MM.1S (cell line): Measurements from ENCODE around the gene AFAP1.

Experiments used
- DNase-seq: peaks from one replicate; pipeline ENCODE4 v3.0.0-alpha.2; 2015
- H2AFZ ChIP-seq: fragments of 300-600 bp; sonication (generic); 2 replicates; pipeline ENCODE4 v1.6.0; 2016; ENCODE audit warnings: antibody characterized with exemption, low read length
- H3F3A ChIP-seq: fragments of 300-600 bp; sonication (generic); 2 replicates; pipeline ENCODE4 v1.6.1; 2016; ENCODE audit warnings: mild to moderate bottlenecking, antibody characterized with exemption, low read length, moderate library complexity, mixed read lengths; ENCODE audit not compliant: insufficient read depth
- H3K27ac ChIP-seq: fragments of 300-600 bp; sonication (generic); 2 replicates; pipeline ENCODE4 v1.5.1; 2016; ENCODE audit warnings: mild to moderate bottlenecking, low read length
- H3K27me3 ChIP-seq: fragments of 300-600 bp; sonication (generic); replicated peaks from 2 replicates; pipeline ENCODE4 v1.6.0; 2016; ENCODE audit warnings: low read length; ENCODE audit not compliant: insufficient read depth
- H3K36me3 ChIP-seq: fragments of 300-600 bp; sonication (generic); replicated peaks from 2 replicates; pipeline ENCODE4 v1.6.1; 2016; ENCODE audit warnings: mild to moderate bottlenecking, low read length, mixed read lengths; ENCODE audit not compliant: insufficient read depth
- H3K4me1 ChIP-seq: fragments of 300-600 bp; sonication (generic); 2 replicates; pipeline ENCODE4 v1.6.1; 2016; ENCODE audit warnings: low read length, mixed read lengths
- H3K4me2 ChIP-seq: fragments of 300-600 bp; sonication (generic); 2 replicates; pipeline ENCODE4 v1.6.0; 2016; ENCODE audit warnings: low read depth, low read length
- H3K4me3 ChIP-seq: fragments of 300-600 bp; sonication (generic); 2 replicates; pipeline ENCODE4 v1.5.1; 2016; ENCODE audit warnings: low read length, mixed read lengths
- H3K79me2 ChIP-seq: fragments of 300-600 bp; sonication (generic); 2 replicates; pipeline ENCODE4 v1.6.1; 2016; ENCODE audit warnings: mixed run types, low read length, mixed read lengths
- H3K9ac ChIP-seq: fragments of 300-600 bp; sonication (generic); 2 replicates; pipeline ENCODE4 v1.6.1; 2016; ENCODE audit warnings: low read length, mixed read lengths
- H3K9me2 ChIP-seq: fragments of 300-600 bp; sonication (generic); replicated peaks from 2 replicates; pipeline ENCODE4 v1.6.1; 2016; ENCODE audit warnings: mild to moderate bottlenecking, low read length, mixed read lengths; ENCODE audit not compliant: insufficient read depth
- H3K9me3 ChIP-seq: fragments of 300-600 bp; sonication (generic); replicated peaks from 2 replicates; pipeline ENCODE4 v1.6.1; 2016; ENCODE audit warnings: mild to moderate bottlenecking, low read length, mixed read lengths; ENCODE audit not compliant: insufficient read depth
- H4K20me1 ChIP-seq: fragments of 300-600 bp; sonication (generic); 2 replicates; pipeline ENCODE4 v1.6.1; 2016; ENCODE audit warnings: mild to moderate bottlenecking, low read length, moderate library complexity, mixed read lengths; ENCODE audit not compliant: insufficient read depth
- EZH2 ChIP-seq: fragments of 300-600 bp; sonication (generic); optimal IDR thresholded peaks from 2 replicates; pipeline ENCODE3; 2017; ENCODE audit warnings: low read depth, mild to moderate bottlenecking, antibody characterized with exemption, low read length, mixed read lengths
- EZH2phosphoT487 ChIP-seq: fragments of 300-600 bp; sonication (generic); IDR thresholded peaks from 2 replicates; pipeline ENCODE4 v1.6.1; 2018; ENCODE audit warnings: antibody characterized with exemption, low read length
- TF ChIP-seq, protein P1 (sequence below): fragments of 300-600 bp; sonication (generic); IDR thresholded peaks from 2 replicates; pipeline ENCODE4 v1.5.1; 2016; ENCODE audit warnings: antibody characterized with exemption, low read length, mixed read lengths

AFAP1 gene

DNA sequence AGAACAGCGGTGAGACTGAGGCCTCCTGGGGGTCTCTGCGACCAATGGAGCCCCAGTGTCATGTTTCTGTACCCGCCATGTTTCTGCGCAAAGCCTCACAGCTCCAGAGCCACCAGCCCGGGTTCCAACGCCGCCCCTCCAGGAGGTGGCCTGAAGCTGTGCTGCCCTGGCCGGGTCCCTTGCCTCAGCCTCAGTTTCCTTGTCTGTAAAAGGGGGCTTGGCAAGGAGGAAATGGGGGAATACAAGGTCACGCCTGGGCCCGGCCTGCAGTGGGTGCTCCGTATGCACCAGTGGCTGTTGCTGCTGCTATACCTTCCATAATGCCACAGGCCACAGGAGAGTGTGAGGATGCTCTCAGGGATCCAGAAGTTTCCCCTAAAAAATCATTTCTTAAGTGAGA is 229.5 kb downstream of the AFAP1 start:
- Histone ChIP-seq H3K27ac (no peak overlapping the region), H3K36me3 (no peaks in the 10 kb centered on the region), H3K4me2 (no peak overlapping the region), H2AFZ (no peak overlapping the region), H3K27me3 (peaks cover 85% of the 10 kb centered on the region), H3K9me3 (no peaks in the 10 kb centered on the region), H4K20me1 (no peaks in the 10 kb centered on the region), H3K9me2 (no peaks in the 10 kb centered on the region), H3K9ac (no peak overlapping the region), H3K79me2 (no peaks in the 10 kb centered on the region), H3F3A (no peaks in the 10 kb centered on the region), H3K4me3 (no peak overlapping the region), H3K4me1 (no peaks in the 10 kb centered on the region)
- DNase-seq, result no peak
- TF ChIP-seq, protein P1, sequence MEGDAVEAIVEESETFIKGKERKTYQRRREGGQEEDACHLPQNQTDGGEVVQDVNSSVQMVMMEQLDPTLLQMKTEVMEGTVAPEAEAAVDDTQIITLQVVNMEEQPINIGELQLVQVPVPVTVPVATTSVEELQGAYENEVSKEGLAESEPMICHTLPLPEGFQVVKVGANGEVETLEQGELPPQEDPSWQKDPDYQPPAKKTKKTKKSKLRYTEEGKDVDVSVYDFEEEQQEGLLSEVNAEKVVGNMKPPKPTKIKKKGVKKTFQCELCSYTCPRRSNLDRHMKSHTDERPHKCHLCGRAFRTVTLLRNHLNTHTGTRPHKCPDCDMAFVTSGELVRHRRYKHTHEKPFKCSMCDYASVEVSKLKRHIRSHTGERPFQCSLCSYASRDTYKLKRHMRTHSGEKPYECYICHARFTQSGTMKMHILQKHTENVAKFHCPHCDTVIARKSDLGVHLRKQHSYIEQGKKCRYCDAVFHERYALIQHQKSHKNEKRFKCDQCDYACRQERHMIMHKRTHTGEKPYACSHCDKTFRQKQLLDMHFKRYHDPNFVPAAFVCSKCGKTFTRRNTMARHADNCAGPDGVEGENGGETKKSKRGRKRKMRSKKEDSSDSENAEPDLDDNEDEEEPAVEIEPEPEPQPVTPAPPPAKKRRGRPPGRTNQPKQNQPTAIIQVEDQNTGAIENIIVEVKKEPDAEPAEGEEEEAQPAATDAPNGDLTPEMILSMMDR, result no peak
- TF ChIP-seq EZH2phosphoT487, result no peak
- TF ChIP-seq EZH2, result no peak

DNA sequence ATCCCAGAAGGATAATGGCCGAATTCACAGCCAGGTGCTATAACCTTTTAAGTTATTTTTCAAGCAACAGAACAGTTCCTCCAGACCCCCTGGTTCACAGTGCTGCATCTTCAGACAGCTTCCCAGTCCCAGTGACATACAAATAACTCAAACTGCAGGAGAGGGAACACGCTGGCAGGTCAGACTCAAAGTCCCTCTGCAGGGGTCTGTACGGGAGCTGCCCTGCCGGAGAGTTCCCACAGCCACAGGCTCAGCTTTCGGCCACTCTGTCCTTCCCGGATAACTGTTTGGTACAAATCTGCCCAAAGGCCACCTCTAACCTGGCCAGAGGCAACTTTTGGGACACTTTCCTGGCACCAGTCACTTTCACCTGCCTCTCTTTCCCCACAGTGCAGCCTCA is 230.2 kb downstream of the AFAP1 start:
- TF ChIP-seq EZH2, result no peak
- TF ChIP-seq, protein P1, result no peak
- no peak for TF ChIP-seq EZH2phosphoT487
- Histone ChIP-seq H3K9ac (no peak overlapping the region), H3K4me1 (no peaks in the 10 kb centered on the region), H3K4me2 (no peak overlapping the region), H3K36me3 (no peaks in the 10 kb centered on the region), H3K9me3 (no peaks in the 10 kb centered on the region), H4K20me1 (no peaks in the 10 kb centered on the region), H3K27me3 (peaks cover 85% of the 10 kb centered on the region), H3K9me2 (no peaks in the 10 kb centered on the region), H3K27ac (no peak overlapping the region), H3K4me3 (no peak overlapping the region), H2AFZ (no peak overlapping the region), H3F3A (no peaks in the 10 kb centered on the region), H3K79me2 (no peaks in the 10 kb centered on the region)
- DNase-seq, result no peak

DNA sequence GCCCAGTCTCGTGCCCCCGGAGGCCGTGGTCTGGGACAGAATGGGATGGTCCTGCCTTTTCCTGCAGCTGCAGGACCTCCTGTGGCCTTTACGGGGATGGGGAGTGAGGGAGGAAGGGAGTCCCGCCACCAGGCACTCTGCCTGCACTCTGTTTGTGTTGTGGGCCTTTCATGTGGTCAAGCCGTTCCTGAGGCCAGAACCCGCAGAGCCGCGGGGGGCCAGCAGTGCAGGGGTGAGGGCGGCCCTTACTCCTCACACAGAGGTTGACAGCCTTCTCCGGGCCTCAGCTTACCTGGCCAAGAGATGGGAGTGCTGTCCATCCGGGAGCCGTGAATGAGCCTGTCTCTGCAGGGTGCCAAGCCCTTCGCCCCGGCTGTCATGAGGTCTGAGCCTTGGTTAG is 230.7 kb downstream of the AFAP1 start:
- H3K9me3 ChIP-seq, result no peaks in the 10 kb centered on the region
- DNase-seq, result no peak
- H3K9ac ChIP-seq, result no peak overlapping the region

More for the DNA sequence above, 230.7 kb downstream of the AFAP1 start:
- no peaks in the 10 kb centered on the region for H3K79me2 ChIP-seq
- no peaks in the 10 kb centered on the region for H4K20me1 ChIP-seq
- H3K4me2 ChIP-seq, result no peak overlapping the region
- TF ChIP-seq EZH2, result no peak
- TF ChIP-seq EZH2phosphoT487, result no peak
- TF ChIP-seq, protein P1, result no peak
- H3K27me3 ChIP-seq, result peaks cover 85% of the 10 kb centered on the region
- H3K4me1 ChIP-seq, result no peaks in the 10 kb centered on the region
- no peak overlapping the region for H3K27ac ChIP-seq
- H3K36me3 ChIP-seq, result no peaks in the 10 kb centered on the region
- H3F3A ChIP-seq, result no peaks in the 10 kb centered on the region
- no peak overlapping the region for H2AFZ ChIP-seq
- H3K9me2 ChIP-seq, result no peaks in the 10 kb centered on the region
- no peak overlapping the region for H3K4me3 ChIP-seq
